ENCODE results near the gene MYLK.

The MYLK gene

GRCh38 chr3:123791898-123792297 is 92.2 kb downstream of the MYLK start:
- Histone ChIP-seq H4K20me1 (ENCODE audit: insufficient read depth) (no peaks in the 10 kb centered on the region), H3K79me2 (ENCODE audit: insufficient read depth, low read depth) (no peaks in the 10 kb centered on the region), H3K4me1 (ENCODE audit: low read depth, poor library complexity, severe bottlenecking) (no peaks in the 10 kb centered on the region), H3K4me2 (no peak overlapping the region), H2AFZ (ENCODE audit: low read depth) (no peak overlapping the region), H3K9ac (no peak overlapping the region), H3K27ac (no peak overlapping the region), H3K27me3 (ENCODE audit: insufficient read depth, low read depth) (no peaks in the 10 kb centered on the region), H3K36me3 (ENCODE audit: insufficient read depth) (no peaks in the 10 kb centered on the region), H3K4me3 (IDR thresholded peaks at IDR 0.05; ENCODE audit: insufficient read depth, low read depth, low read length) (no peak overlapping the region)
- TF ChIP-seq, protein P1, sequence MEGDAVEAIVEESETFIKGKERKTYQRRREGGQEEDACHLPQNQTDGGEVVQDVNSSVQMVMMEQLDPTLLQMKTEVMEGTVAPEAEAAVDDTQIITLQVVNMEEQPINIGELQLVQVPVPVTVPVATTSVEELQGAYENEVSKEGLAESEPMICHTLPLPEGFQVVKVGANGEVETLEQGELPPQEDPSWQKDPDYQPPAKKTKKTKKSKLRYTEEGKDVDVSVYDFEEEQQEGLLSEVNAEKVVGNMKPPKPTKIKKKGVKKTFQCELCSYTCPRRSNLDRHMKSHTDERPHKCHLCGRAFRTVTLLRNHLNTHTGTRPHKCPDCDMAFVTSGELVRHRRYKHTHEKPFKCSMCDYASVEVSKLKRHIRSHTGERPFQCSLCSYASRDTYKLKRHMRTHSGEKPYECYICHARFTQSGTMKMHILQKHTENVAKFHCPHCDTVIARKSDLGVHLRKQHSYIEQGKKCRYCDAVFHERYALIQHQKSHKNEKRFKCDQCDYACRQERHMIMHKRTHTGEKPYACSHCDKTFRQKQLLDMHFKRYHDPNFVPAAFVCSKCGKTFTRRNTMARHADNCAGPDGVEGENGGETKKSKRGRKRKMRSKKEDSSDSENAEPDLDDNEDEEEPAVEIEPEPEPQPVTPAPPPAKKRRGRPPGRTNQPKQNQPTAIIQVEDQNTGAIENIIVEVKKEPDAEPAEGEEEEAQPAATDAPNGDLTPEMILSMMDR (conservative IDR thresholded peaks at IDR 0.05; ENCODE audit: low read depth, low read length) = no peak

DNA sequence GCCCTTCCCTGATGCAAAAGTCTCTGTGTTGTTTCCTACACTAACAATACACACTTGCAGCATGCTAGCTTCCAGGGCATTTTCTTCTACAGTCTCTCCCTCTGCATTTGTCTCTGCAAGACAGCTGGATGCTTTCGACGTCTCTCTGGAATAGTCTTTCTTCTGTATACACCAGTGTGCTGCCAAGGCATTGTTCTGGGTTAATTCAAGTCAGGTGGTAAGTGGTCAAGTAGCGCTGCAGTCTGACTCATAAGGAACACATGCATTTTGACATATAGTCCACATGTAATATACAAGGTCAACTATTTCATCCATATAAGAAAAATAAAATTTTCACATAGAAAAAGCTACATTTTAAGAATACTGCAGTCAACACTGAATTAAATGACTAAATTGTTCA is 92.7 kb downstream of the MYLK start:
- Histone ChIP-seq H3K4me1 (ENCODE audit: low read depth, poor library complexity, severe bottlenecking) (no peaks in the 10 kb centered on the region), H3K79me2 (ENCODE audit: insufficient read depth, low read depth) (no peaks in the 10 kb centered on the region), H3K36me3 (ENCODE audit: insufficient read depth) (no peaks in the 10 kb centered on the region), H3K4me2 (no peak overlapping the region), H2AFZ (ENCODE audit: low read depth) (no peak overlapping the region), H4K20me1 (ENCODE audit: insufficient read depth) (no peaks in the 10 kb centered on the region), H3K9ac (no peak overlapping the region), H3K4me3 (IDR thresholded peaks at IDR 0.05; ENCODE audit: insufficient read depth, low read depth, low read length) (no peak overlapping the region), H3K27ac (no peak overlapping the region), H3K27me3 (ENCODE audit: insufficient read depth, low read depth) (no peaks in the 10 kb centered on the region)
- TF ChIP-seq, protein P1 (conservative IDR thresholded peaks at IDR 0.05; ENCODE audit: low read depth, low read length) = no peak

- TF ChIP-seq, protein P1 (conservative IDR thresholded peaks at IDR 0.05; ENCODE audit: low read depth, low read length) = no peak
- no peaks in the 10 kb centered on the region for H3K4me1 ChIP-seq (ENCODE audit: low read depth, poor library complexity, severe bottlenecking)
Observed at GRCh38 chr3:123791073-123791370, 93.1 kb downstream of the MYLK start.

DNA sequence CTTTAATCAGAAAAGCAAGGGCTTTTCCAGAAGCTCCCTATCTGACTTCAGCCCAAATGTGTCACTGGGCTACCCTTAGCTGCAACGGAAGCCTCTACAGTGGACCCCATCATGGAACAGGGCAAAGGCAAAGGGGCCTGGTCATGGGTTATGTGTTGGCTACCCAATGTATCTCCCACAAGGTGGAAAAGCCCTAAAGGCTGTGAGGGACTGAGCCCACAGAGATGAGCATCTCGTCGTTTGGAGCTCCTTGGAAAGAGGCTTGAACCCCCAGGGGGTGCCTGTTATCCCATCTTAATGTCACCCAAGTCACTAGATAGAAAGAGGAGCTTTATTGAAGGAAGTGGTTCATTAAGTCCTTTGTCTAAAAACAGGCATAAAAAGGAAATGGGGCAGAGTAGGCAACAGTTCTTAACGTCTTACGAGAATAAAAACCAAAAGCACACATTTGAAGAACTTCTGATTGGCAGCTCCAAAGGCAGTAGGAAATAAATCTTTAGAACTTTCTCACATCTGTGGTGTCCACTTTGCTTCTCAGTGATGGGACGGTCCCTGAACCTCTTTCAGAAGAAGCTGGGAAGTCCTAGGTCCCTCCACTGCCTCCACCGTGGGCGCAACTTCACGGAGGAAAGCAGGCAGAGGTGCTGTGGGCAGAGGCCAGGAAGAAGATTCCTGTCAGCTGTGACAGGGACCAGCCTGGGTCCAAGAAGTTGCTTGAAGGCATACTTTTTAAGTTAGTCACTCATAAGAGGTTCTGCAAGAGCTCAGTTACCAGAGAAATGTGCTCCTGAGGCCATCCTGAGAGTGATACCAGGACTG is 93.7 kb downstream of the MYLK start:
- Histone ChIP-seq H3K4me2 (no peak overlapping the region), H3K27ac (no peak overlapping the region)
- TF ChIP-seq, protein P1 (conservative IDR thresholded peaks at IDR 0.05; ENCODE audit: low read depth, low read length) = no peak

More at GRCh38 chr3:123791073-123791370, 93.1 kb downstream of the MYLK start:
- no peak overlapping the region for H3K4me3 ChIP-seq (IDR thresholded peaks at IDR 0.05; ENCODE audit: insufficient read depth, low read depth, low read length)
- no peaks in the 10 kb centered on the region for H3K79me2 ChIP-seq (ENCODE audit: insufficient read depth, low read depth)
- no peak overlapping the region for H3K27ac ChIP-seq
- no peak overlapping the region for H3K9ac ChIP-seq
- no peaks in the 10 kb centered on the region for H3K36me3 ChIP-seq (ENCODE audit: insufficient read depth)
- H4K20me1 ChIP-seq (ENCODE audit: insufficient read depth) = no peaks in the 10 kb centered on the region
- no peak overlapping the region for H3K4me2 ChIP-seq
- H3K27me3 ChIP-seq (ENCODE audit: insufficient read depth, low read depth) = no peaks in the 10 kb centered on the region
- no peak overlapping the region for H2AFZ ChIP-seq (ENCODE audit: low read depth)

More for the DNA sequence above, 93.7 kb downstream of the MYLK start:
- Histone ChIP-seq H3K9ac (no peak overlapping the region), H3K4me3 (IDR thresholded peaks at IDR 0.05; ENCODE audit: insufficient read depth, low read depth, low read length) (no peak overlapping the region), H3K27me3 (ENCODE audit: insufficient read depth, low read depth) (no peaks in the 10 kb centered on the region), H4K20me1 (ENCODE audit: insufficient read depth) (no peaks in the 10 kb centered on the region), H3K79me2 (ENCODE audit: insufficient read depth, low read depth) (no peaks in the 10 kb centered on the region), H3K36me3 (ENCODE audit: insufficient read depth) (no peaks in the 10 kb centered on the region), H3K4me1 (ENCODE audit: low read depth, poor library complexity, severe bottlenecking) (no peaks in the 10 kb centered on the region), H2AFZ (ENCODE audit: low read depth) (no peak overlapping the region)
